ENCODE data around the gene CKLF.

Gene CKLF

GRCh38 chr16:66568355-66568754, 16.0 kb downstream of the CKLF start:
- H3K36me3 ChIP-seq (ENCODE audit: insufficient read depth, low read length): peaks cover 39% of the 10 kb centered on the region
- H3K9me3 ChIP-seq (ENCODE audit: low read length): no peaks in the 10 kb centered on the region
- TF ChIP-seq EZH2 (IDR thresholded peaks at IDR 0.05; ENCODE audit: borderline replicate concordance, low read length) (no peak), CTCF (IDR thresholded peaks at IDR 0.05; ENCODE audit: low read length) (no peak)
- no peak overlapping the region for H3K9ac ChIP-seq (ENCODE audit: low read length)
- H3K27me3 ChIP-seq (ENCODE audit: insufficient read depth, low read length): no peaks in the 10 kb centered on the region
- no peaks in the 10 kb centered on the region for H3K4me1 ChIP-seq (ENCODE audit: insufficient read depth, low read length, severe bottlenecking)
- no peak overlapping the region for H2AFZ ChIP-seq (ENCODE audit: low read length)
- no peaks in the 10 kb centered on the region for H3F3A ChIP-seq (ENCODE audit: insufficient read depth, low read length)
- H3K79me2 ChIP-seq (ENCODE audit: insufficient read depth, low read length): no peaks in the 10 kb centered on the region
- H3K4me3 ChIP-seq (ENCODE audit: low read depth, low read length, poor library complexity, severe bottlenecking): no peak overlapping the region
- no peak overlapping the region for H3K27ac ChIP-seq (ENCODE audit: low read depth, low read length, poor library complexity, severe bottlenecking)
- H3K9me2 ChIP-seq (ENCODE audit: low read depth, low read length): no peaks in the 10 kb centered on the region
- H4K20me1 ChIP-seq (ENCODE audit: insufficient read depth, low read length): no peaks in the 10 kb centered on the region
- H3K4me2 ChIP-seq (ENCODE audit: low read length): no peak overlapping the region

- Histone ChIP-seq H2AFZ (ENCODE audit: low read length) (no peak overlapping the region), H3F3A (ENCODE audit: insufficient read depth, low read length) (no peaks in the 10 kb centered on the region), H4K20me1 (ENCODE audit: insufficient read depth, low read length) (no peaks in the 10 kb centered on the region), H3K9ac (ENCODE audit: low read length) (no peak overlapping the region), H3K4me2 (ENCODE audit: low read length) (no peak overlapping the region), H3K27me3 (ENCODE audit: insufficient read depth, low read length) (no peaks in the 10 kb centered on the region), H3K27ac (ENCODE audit: low read depth, low read length, poor library complexity, severe bottlenecking) (no peak overlapping the region), H3K4me1 (ENCODE audit: insufficient read depth, low read length, severe bottlenecking) (no peaks in the 10 kb centered on the region), H3K9me2 (ENCODE audit: low read depth, low read length) (no peaks in the 10 kb centered on the region), H3K79me2 (ENCODE audit: insufficient read depth, low read length) (no peaks in the 10 kb centered on the region), H3K36me3 (ENCODE audit: insufficient read depth, low read length) (peaks cover 32% of the 10 kb centered on the region), H3K4me3 (ENCODE audit: low read depth, low read length, poor library complexity, severe bottlenecking) (no peak overlapping the region), H3K9me3 (ENCODE audit: low read length) (no peaks in the 10 kb centered on the region)
- TF ChIP-seq CTCF (IDR thresholded peaks at IDR 0.05; ENCODE audit: low read length): no peak
- no peak for TF ChIP-seq EZH2 (IDR thresholded peaks at IDR 0.05; ENCODE audit: borderline replicate concordance, low read length)
Observed at GRCh38 chr16:66569131-66569530, 16.8 kb downstream of the CKLF start.

DNA sequence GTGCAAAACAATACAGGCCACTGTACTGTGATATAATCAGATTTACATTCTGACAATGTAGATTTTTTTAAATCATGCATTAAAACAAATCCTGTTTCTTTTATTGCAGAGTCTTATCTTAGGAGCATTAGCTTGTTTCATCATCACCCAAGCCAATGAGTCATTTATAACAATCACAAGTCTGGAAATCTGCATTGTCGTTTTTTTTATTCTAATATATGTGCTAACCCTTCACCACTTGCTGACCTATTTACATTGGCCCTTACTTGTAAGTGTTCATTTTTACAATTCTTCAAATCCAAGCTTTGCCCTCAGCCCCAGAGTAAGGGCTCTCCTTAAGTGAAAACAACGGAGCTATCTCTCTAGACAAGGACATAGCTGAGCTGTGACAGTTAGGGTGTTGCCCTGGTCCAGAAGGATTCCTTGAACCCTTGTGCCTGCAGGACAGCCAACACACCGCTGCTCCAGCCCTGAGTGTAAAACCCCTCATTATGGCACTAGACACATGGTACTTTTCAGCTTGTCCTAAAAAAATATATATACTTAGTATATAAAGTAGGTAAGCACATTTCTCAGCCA, 17.5 kb downstream of the CKLF start:
- H3K27ac ChIP-seq (ENCODE audit: low read depth, low read length, poor library complexity, severe bottlenecking): no peak overlapping the region
- H3K9me3 ChIP-seq (ENCODE audit: low read length): no peaks in the 10 kb centered on the region
- no peak overlapping the region for H3K4me3 ChIP-seq (ENCODE audit: low read depth, low read length, poor library complexity, severe bottlenecking)
- TF ChIP-seq CTCF (IDR thresholded peaks at IDR 0.05; ENCODE audit: low read length) (no peak), EZH2 (IDR thresholded peaks at IDR 0.05; ENCODE audit: borderline replicate concordance, low read length) (no peak)
- no peaks in the 10 kb centered on the region for H3K9me2 ChIP-seq (ENCODE audit: low read depth, low read length)
- no peak overlapping the region for H3K4me2 ChIP-seq (ENCODE audit: low read length)
- H3K9ac ChIP-seq (ENCODE audit: low read length): no peak overlapping the region
- no peak overlapping the region for H2AFZ ChIP-seq (ENCODE audit: low read length)
- peaks cover 28% of the 10 kb centered on the region for H3K36me3 ChIP-seq (ENCODE audit: insufficient read depth, low read length)
- no peaks in the 10 kb centered on the region for H3K79me2 ChIP-seq (ENCODE audit: insufficient read depth, low read length)
- no peaks in the 10 kb centered on the region for H3F3A ChIP-seq (ENCODE audit: insufficient read depth, low read length)
- H3K27me3 ChIP-seq (ENCODE audit: insufficient read depth, low read length): no peaks in the 10 kb centered on the region
- no peaks in the 10 kb centered on the region for H4K20me1 ChIP-seq (ENCODE audit: insufficient read depth, low read length)
- no peaks in the 10 kb centered on the region for H3K4me1 ChIP-seq (ENCODE audit: insufficient read depth, low read length, severe bottlenecking)
